Ascending aorta (tissue), 2 donors: ENCODE measurements around the gene PITPNC1. TPM values are rescaled to one million over a fixed set of nuclear protein-coding genes. Genes with fewer than 3 reads are reported as not detected.
"Not testable (repeated sequence)": the region's sequence is repeated elsewhere in the genome, so short reads cannot be mapped to it uniquely, and the experiment has no call there.

Source experiments
- DNase-seq, 2 donors: peaks; one replicate each; pipeline ENCODE4 v3.0.0-alpha.2; 2019; ENCODE audit warnings: low spot score in 2 of 2
- H3K27ac ChIP-seq, 2 donors: fragments of 200-600 bp; sonication (generic); one replicate each; pipeline ENCODE4 v1.5.1; 2016 to 2017; ENCODE audit warnings: mild to moderate bottlenecking in 1 of 2
- H3K27me3 ChIP-seq: fragments of 200-600 bp; sonication (generic); one replicate; pipeline ENCODE4 v1.5.1; 2017
- H3K36me3 ChIP-seq, 2 donors: fragments of 200-600 bp; sonication (generic); one replicate each; pipeline ENCODE4 v1.5.1; 2016
- H3K4me1 ChIP-seq, 2 donors: fragments of 200-600 bp; sonication (generic); one replicate each; pipeline ENCODE4 v1.5.1; 2016 to 2017; ENCODE audit warnings: mild to moderate bottlenecking in 1 of 2
- H3K4me3 ChIP-seq, 2 donors: fragments of 200-600 bp; sonication (generic); one replicate each; pipeline ENCODE4 v1.5.1; 2016 to 2017; ENCODE audit warnings: mild to moderate bottlenecking in 1 of 2
- H3K9me3 ChIP-seq, 2 donors: fragments of 200-600 bp; sonication (generic); one replicate each; pipeline ENCODE4 v1.5.1; 2016
- intact Hi-C: fragments of 100-400 bp; cut with DNase I; formaldehyde crosslinking; loops from one replicate; pipeline ENCODE4 v1.15.1; 2023
- total RNA-seq: library from RNA; depleted of rRNA; stranded (reverse); fragments of >200 nt; gene quantifications from one replicate; pipeline ENCODE4 v1.1.0, GENCODE V29; 2016
- TF ChIP-seq, protein P1 (sequence below), 3 experiments: fragments of 200-600 bp in 2 of 3; fragments of 450-650 bp in 1 of 3; sonication (generic) in 2 of 3; IDR thresholded peaks; one replicate each; pipeline ENCODE4 v1.5.1; 2016 to 2019; ENCODE audit warnings: antibody characterized with exemption in 3 of 3, mild to moderate bottlenecking in 1 of 3, moderate library complexity in 1 of 3

The PITPNC1 gene
- 10.9 TPM for total RNA-seq

DNA sequence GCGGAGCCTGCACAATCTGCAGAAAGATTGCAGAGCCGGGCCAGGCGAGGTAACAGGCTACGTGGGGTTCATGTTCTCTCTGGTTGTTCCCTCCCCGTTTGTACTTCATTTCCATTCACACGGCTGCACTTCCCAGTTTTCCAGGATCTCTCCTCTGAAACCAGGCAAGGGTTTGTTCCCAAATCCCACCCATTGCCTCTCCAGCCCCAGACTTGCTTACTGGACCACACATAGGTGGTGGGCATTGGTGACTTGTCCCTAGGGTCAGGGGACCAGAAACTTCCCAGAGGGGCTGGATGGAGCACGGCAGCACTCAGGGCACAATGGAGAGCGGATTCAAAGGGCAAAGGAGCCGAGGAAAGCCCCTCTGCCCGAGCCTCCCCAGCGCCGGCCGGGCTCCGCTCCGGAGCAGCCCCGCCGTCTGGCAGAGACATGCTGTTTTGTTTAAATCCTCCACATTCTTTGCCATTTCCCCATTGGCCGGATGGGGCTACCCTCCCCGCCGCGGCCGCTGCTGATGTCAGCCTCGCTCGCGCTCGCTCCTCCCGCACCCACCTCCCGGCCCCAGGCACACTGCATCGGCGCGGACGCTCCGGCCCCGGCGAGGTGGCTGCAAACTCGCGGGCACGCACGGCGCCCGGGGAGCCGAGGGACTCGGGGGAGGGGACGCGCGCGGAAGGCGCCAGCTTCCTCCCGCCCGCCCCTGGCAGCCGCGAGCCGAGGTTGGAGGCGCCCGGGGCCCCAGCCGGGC is at the start of gene PITPNC1:
PITPNC1 (plus strand) TSS at position 545 of the 751 bp plus-strand sequence.
- Histone ChIP-seq H3K9me3 (no peaks in the 10 kb centered on the region), H3K4me1 (peaks cover 0 to 16% of the 10 kb centered on the region in 2 donors), H3K36me3 (no peaks in the 10 kb centered on the region), H3K27ac (peak within 1 kb of the TSS; percentile 88 to 95), H3K27me3 (no peaks in the 10 kb centered on the region), H3K4me3 (peak within 1 kb of the TSS; percentile 91 to 94)
- TF ChIP-seq, protein P1, sequence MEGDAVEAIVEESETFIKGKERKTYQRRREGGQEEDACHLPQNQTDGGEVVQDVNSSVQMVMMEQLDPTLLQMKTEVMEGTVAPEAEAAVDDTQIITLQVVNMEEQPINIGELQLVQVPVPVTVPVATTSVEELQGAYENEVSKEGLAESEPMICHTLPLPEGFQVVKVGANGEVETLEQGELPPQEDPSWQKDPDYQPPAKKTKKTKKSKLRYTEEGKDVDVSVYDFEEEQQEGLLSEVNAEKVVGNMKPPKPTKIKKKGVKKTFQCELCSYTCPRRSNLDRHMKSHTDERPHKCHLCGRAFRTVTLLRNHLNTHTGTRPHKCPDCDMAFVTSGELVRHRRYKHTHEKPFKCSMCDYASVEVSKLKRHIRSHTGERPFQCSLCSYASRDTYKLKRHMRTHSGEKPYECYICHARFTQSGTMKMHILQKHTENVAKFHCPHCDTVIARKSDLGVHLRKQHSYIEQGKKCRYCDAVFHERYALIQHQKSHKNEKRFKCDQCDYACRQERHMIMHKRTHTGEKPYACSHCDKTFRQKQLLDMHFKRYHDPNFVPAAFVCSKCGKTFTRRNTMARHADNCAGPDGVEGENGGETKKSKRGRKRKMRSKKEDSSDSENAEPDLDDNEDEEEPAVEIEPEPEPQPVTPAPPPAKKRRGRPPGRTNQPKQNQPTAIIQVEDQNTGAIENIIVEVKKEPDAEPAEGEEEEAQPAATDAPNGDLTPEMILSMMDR (IDR thresholded peaks at IDR 0.05): peak in 1 of 3 experiments; percentile 30
- intact Hi-C loops: loop anchor here (1.0 to 5.0 kb wide), 4 partner anchors 11 to 1080 kb away; partner anchors contain the start of genes BPTF, PSMD12 and WIPI1
- peak; percentile 49 to 92 for DNase-seq

DNA sequence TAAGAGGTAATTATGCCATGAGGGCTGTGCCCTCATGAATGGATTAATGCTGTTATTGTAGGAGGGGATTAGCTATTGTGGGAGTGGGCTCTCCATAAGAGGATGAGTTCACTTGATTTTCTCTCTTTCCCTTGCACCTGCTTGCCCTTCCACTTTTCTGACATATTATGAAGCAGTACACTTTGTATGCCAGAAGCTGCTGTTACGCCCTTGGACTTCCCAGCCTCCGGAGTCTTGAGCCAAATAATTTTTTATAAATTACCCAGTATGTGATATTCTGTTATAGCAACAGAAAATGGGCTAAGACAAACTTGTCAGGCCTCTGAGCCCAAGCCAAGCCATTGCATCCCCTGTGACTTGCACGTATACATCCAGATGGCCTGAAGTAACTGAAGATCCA is 49.1 kb upstream of the PITPNC1 start:
- Histone ChIP-seq H3K27me3 (no peaks in the 10 kb centered on the region), H3K9me3 (no peaks in the 10 kb centered on the region), H3K27ac (no peak overlapping the region), H3K4me1 (no peaks in the 10 kb centered on the region), H3K4me3 (no peak overlapping the region), H3K36me3 (no peaks in the 10 kb centered on the region)
- TF ChIP-seq, protein P1 (IDR thresholded peaks at IDR 0.05): no peak
- DNase-seq: no peak
- intact Hi-C loops: no loop called here

DNA sequence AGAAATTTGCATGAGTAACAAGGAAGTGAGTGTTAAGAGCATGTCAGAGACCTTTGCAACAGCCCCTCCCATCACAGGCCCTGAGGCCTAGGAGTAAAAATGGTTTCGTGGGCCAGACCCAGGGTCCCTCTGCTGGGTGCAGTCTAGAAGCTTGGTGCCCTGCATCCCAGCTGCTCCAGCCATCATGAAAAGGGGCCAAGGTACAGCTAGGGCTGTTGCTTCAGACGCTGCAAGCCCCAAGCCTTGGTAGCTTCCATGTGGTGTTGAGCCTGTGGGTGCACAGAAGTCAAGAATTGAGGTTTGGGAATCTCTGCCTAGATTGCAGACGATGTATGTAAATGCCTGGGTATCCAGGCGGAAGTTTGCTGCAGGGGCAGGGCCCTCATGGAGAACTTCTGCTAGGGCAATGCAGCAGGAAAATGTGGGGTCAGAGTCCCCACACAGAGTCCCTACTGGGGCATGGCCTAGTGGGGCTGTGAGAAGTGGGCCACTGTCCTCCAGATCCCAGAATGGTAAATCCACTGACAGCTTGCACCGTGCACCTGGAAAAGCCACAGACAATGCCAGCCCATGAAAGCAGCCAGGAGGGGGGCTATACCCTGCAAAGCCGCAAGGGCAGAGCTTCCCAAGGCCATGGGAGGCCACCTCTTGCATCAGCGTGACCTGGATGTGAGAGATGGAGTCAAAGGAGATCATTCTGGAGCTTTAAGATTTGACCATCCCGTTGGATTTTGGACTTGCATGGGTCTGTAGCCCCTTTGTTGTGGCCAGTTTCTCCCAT is 45.5 kb upstream of the PITPNC1 start:
- not testable (repeated sequence) for H3K36me3 ChIP-seq

GRCh38 chr17:67332162-67332508 is 44.9 kb upstream of the PITPNC1 start:
- H3K36me3 ChIP-seq, H3K9me3 ChIP-seq, DNase-seq, intact Hi-C loops, H3K4me3 ChIP-seq, H3K27ac ChIP-seq, H3K4me1 ChIP-seq, H3K27me3 ChIP-seq: not testable (repeated sequence)

More for the DNA sequence above, 45.5 kb upstream of the PITPNC1 start:
- intact Hi-C loops, H3K27ac ChIP-seq, DNase-seq, H3K9me3 ChIP-seq, H3K27me3 ChIP-seq, H3K4me1 ChIP-seq, H3K4me3 ChIP-seq: not testable (repeated sequence)

- Histone ChIP-seq H3K4me1 (no peaks in the 10 kb centered on the region), H3K36me3 (peaks cover 3 to 4% of the 10 kb centered on the region in 2 donors), H3K4me3 (no peak overlapping the region), H3K27ac (no peak overlapping the region), H3K9me3 (no peaks in the 10 kb centered on the region), H3K27me3 (no peaks in the 10 kb centered on the region)
- TF ChIP-seq, protein P1 (IDR thresholded peaks at IDR 0.05): no peak
- intact Hi-C loops: no loop called here
- no peak for DNase-seq
Measured at GRCh38 chr17:67335245-67335835, 41.7 kb upstream of the PITPNC1 start.

GRCh38 chr17:67336859-67337258 is 40.2 kb upstream of the PITPNC1 start:
- H3K27me3 ChIP-seq: no peaks in the 10 kb centered on the region
- intact Hi-C loops: no loop called here
- DNase-seq: no peak
- H3K27ac ChIP-seq: no peak overlapping the region
- H3K36me3 ChIP-seq: peaks cover 16 to 18% of the 10 kb centered on the region in 2 donors
- TF ChIP-seq, protein P1 (IDR thresholded peaks at IDR 0.05): no peak
- H3K4me1 ChIP-seq: no peaks in the 10 kb centered on the region
- H3K4me3 ChIP-seq: no peak overlapping the region
- H3K9me3 ChIP-seq: no peaks in the 10 kb centered on the region

GRCh38 chr17:67338353-67338752 is 38.7 kb upstream of the PITPNC1 start:
- H3K27ac ChIP-seq, DNase-seq, H3K4me3 ChIP-seq, H3K27me3 ChIP-seq, intact Hi-C loops, H3K4me1 ChIP-seq, H3K9me3 ChIP-seq: not testable (repeated sequence)
- H3K36me3 ChIP-seq: peaks cover 27 to 29% of the 10 kb centered on the region in 2 donors
